ENCODE measurements around the gene RHOT2.

The RHOT2 gene

GRCh38 chr16:634051-634670, 33.8 kb upstream of the RHOT2 start:
- Histone ChIP-seq H3K36me3 (ENCODE audit: insufficient read depth, low read length) (peaks cover 9% of the 10 kb centered on the region), H3K9me3 (ENCODE audit: low read length) (no peaks in the 10 kb centered on the region), H3K27ac (ENCODE audit: low read depth, low read length) (no peak overlapping the region), H3K9ac (ENCODE audit: low read length) (no peak overlapping the region), H3K4me3 (ENCODE audit: low read depth in 1 of 2, low read length in 2 of 2) (no peak overlapping the region), H3K27me3 (ENCODE audit: control insufficient read depth in 1 of 2, insufficient read depth in 2 of 2, low read length in 2 of 2) (peaks cover 0 to 10% of the 10 kb centered on the region in 2 donors), H3K4me1 (ENCODE audit: insufficient read depth, low read length) (peaks cover 8% of the 10 kb centered on the region)

- Histone ChIP-seq H3K9ac (ENCODE audit: low read length) (no peak overlapping the region), H3K4me1 (ENCODE audit: insufficient read depth, low read length) (peaks cover 8% of the 10 kb centered on the region), H3K27ac (ENCODE audit: low read depth, low read length) (no peak overlapping the region), H3K27me3 (ENCODE audit: control insufficient read depth in 1 of 2, insufficient read depth in 2 of 2, low read length in 2 of 2) (peaks cover 0 to 10% of the 10 kb centered on the region in 2 donors), H3K4me3 (ENCODE audit: low read depth in 1 of 2, low read length in 2 of 2) (peak overlapping the region; percentile 82 to 96), H3K36me3 (ENCODE audit: insufficient read depth, low read length) (peaks cover 9% of the 10 kb centered on the region), H3K9me3 (ENCODE audit: low read length) (no peaks in the 10 kb centered on the region)
Measured at GRCh38 chr16:634996-635395, 32.9 kb upstream of the RHOT2 start.

GRCh38 chr16:635573-636205, 32.2 kb upstream of the RHOT2 start:
- Histone ChIP-seq H3K27ac (ENCODE audit: low read depth, low read length) (peak overlapping the region; percentile 99), H3K9me3 (ENCODE audit: low read length) (no peaks in the 10 kb centered on the region), H3K36me3 (ENCODE audit: insufficient read depth, low read length) (peaks cover 9% of the 10 kb centered on the region), H3K27me3 (ENCODE audit: control insufficient read depth in 1 of 2, insufficient read depth in 2 of 2, low read length in 2 of 2) (peaks cover 0 to 9% of the 10 kb centered on the region in 2 donors), H3K4me3 (ENCODE audit: low read depth in 1 of 2, low read length in 2 of 2) (peak overlapping the region; percentile 82 to 96), H3K9ac (ENCODE audit: low read length) (no peak overlapping the region), H3K4me1 (ENCODE audit: insufficient read depth, low read length) (peaks cover 8% of the 10 kb centered on the region)

- Histone ChIP-seq H3K4me3 (ENCODE audit: low read depth in 1 of 2, low read length in 2 of 2) (peak within 1 kb of the TSS; percentile 82 to 96), H3K27me3 (ENCODE audit: control insufficient read depth in 1 of 2, insufficient read depth in 2 of 2, low read length in 2 of 2) (peaks cover 0 to 3% of the 10 kb centered on the region in 2 donors), H3K9ac (ENCODE audit: low read length) (peak within 1 kb of the TSS; percentile 39), H3K36me3 (ENCODE audit: insufficient read depth, low read length) (peaks cover 9% of the 10 kb centered on the region), H3K27ac (ENCODE audit: low read depth, low read length) (peak within 1 kb of the TSS; percentile 99), H3K4me1 (ENCODE audit: insufficient read depth, low read length) (peaks cover 8% of the 10 kb centered on the region), H3K9me3 (ENCODE audit: low read length) (no peaks in the 10 kb centered on the region)
Measured at GRCh38 chr16:636206-637080, 31.5 kb upstream of the RHOT2 start, which contains the start of gene METTL26. Gene METTL26, minus strand, starts transcription at chr16:636305. Its CDS starts 15 bp downstream, at chr16:636290.

- peak overlapping the region; percentile 99 for H3K27ac ChIP-seq (ENCODE audit: low read depth, low read length)
- H3K9ac ChIP-seq (ENCODE audit: low read length), result no peak overlapping the region
Measured at GRCh38 chr16:637081-638018, 30.6 kb upstream of the RHOT2 start.

GRCh38 chr16:638034-638543, 29.8 kb upstream of the RHOT2 start:
- H3K4me3 ChIP-seq (ENCODE audit: low read depth in 1 of 2, low read length in 2 of 2), result no peak overlapping the region
- H3K9me3 ChIP-seq (ENCODE audit: low read length), result no peaks in the 10 kb centered on the region
- H3K27ac ChIP-seq (ENCODE audit: low read depth, low read length), result peak overlapping the region; percentile 34
- H3K36me3 ChIP-seq (ENCODE audit: insufficient read depth, low read length), result peaks cover 9% of the 10 kb centered on the region
- H3K27me3 ChIP-seq (ENCODE audit: control insufficient read depth in 1 of 2, insufficient read depth in 2 of 2, low read length in 2 of 2), result no peaks in the 10 kb centered on the region
- peaks cover 14% of the 10 kb centered on the region for H3K4me1 ChIP-seq (ENCODE audit: insufficient read depth, low read length)
- no peak overlapping the region for H3K9ac ChIP-seq (ENCODE audit: low read length)

More at GRCh38 chr16:637081-638018, 30.6 kb upstream of the RHOT2 start:
- H3K36me3 ChIP-seq (ENCODE audit: insufficient read depth, low read length), result peaks cover 9% of the 10 kb centered on the region
- H3K4me1 ChIP-seq (ENCODE audit: insufficient read depth, low read length), result peaks cover 8% of the 10 kb centered on the region
- H3K27me3 ChIP-seq (ENCODE audit: control insufficient read depth in 1 of 2, insufficient read depth in 2 of 2, low read length in 2 of 2), result peaks cover 0 to under 1% of the 10 kb centered on the region in 2 donors
- H3K4me3 ChIP-seq (ENCODE audit: low read depth in 1 of 2, low read length in 2 of 2), result peak overlapping the region; percentile 82 to 96
- no peaks in the 10 kb centered on the region for H3K9me3 ChIP-seq (ENCODE audit: low read length)

- Histone ChIP-seq H3K36me3 (ENCODE audit: insufficient read depth, low read length) (peaks cover 7% of the 10 kb centered on the region), H3K9me3 (ENCODE audit: low read length) (no peaks in the 10 kb centered on the region), H3K27ac (ENCODE audit: low read depth, low read length) (no peak overlapping the region), H3K9ac (ENCODE audit: low read length) (no peak overlapping the region), H3K4me1 (ENCODE audit: insufficient read depth, low read length) (peaks cover 16% of the 10 kb centered on the region), H3K4me3 (ENCODE audit: low read depth in 1 of 2, low read length in 2 of 2) (no peak overlapping the region), H3K27me3 (ENCODE audit: control insufficient read depth in 1 of 2, insufficient read depth in 2 of 2, low read length in 2 of 2) (no peaks in the 10 kb centered on the region)
Measured at GRCh38 chr16:638836-639235, 29.1 kb upstream of the RHOT2 start.

- Histone ChIP-seq H3K9me3 (ENCODE audit: low read length) (no peaks in the 10 kb centered on the region), H3K27me3 (ENCODE audit: control insufficient read depth in 1 of 2, insufficient read depth in 2 of 2, low read length in 2 of 2) (no peaks in the 10 kb centered on the region), H3K36me3 (ENCODE audit: insufficient read depth, low read length) (no peaks in the 10 kb centered on the region), H3K9ac (ENCODE audit: low read length) (no peak overlapping the region), H3K4me3 (ENCODE audit: low read depth in 1 of 2, low read length in 2 of 2) (no peak overlapping the region), H3K27ac (ENCODE audit: low read depth, low read length) (peak overlapping the region; percentile 80), H3K4me1 (ENCODE audit: insufficient read depth, low read length) (peaks cover 9% of the 10 kb centered on the region)
Measured at GRCh38 chr16:640614-641013, 27.3 kb upstream of the RHOT2 start.

GRCh38 chr16:641326-642188, 26.4 kb upstream of the RHOT2 start, which contains the start of gene MCRIP2:
Gene MCRIP2, plus strand, starts transcription at chr16:641828. Its CDS starts 164 bp downstream, at chr16:641992.
- H3K9ac ChIP-seq (ENCODE audit: low read length), result peak within 1 kb of the TSS; percentile 84
- H3K27me3 ChIP-seq (ENCODE audit: control insufficient read depth in 1 of 2, insufficient read depth in 2 of 2, low read length in 2 of 2), result no peaks in the 10 kb centered on the region
- H3K27ac ChIP-seq (ENCODE audit: low read depth, low read length), result peak within 1 kb of the TSS; percentile 80
- peaks cover 9% of the 10 kb centered on the region for H3K4me1 ChIP-seq (ENCODE audit: insufficient read depth, low read length)
- no peaks in the 10 kb centered on the region for H3K9me3 ChIP-seq (ENCODE audit: low read length)
- peak within 1 kb of the TSS; percentile 68 to 91 for H3K4me3 ChIP-seq (ENCODE audit: low read depth in 1 of 2, low read length in 2 of 2)
- no peaks in the 10 kb centered on the region for H3K36me3 ChIP-seq (ENCODE audit: insufficient read depth, low read length)
